ENCODE measurements around the gene GYG2.
"Not testable (repeated sequence)": the region's sequence is repeated elsewhere in the genome, so short reads cannot be mapped to it uniquely, and the experiment has no call there.

Gene GYG2

DNA sequence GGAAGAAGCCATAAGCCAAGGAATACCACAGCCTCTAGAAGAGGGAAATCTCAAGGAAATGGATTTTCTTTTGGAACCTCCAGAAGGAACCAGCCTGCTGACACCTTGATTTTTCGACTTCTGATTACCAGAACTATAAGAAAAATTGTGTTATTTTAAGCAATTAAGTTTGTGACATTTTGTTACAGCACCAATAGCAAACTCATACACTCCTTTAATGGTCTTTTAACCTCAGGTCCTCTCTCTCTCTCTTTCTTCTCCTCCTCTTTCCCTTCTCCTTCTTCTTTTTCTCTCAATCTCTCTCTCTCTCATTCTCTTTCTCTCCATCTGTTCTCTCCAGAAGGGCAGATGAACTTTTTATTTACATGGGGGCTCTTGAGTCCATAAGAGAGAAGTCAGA, 74.1 kb downstream of the GYG2 start:
- no peak overlapping the region for H3K4me3 ChIP-seq (ENCODE audit: low read length)
- TF ChIP-seq ZNF274 (IDR thresholded peaks at IDR 0.05; ENCODE audit: low read depth, low read length), result no peak

DNA sequence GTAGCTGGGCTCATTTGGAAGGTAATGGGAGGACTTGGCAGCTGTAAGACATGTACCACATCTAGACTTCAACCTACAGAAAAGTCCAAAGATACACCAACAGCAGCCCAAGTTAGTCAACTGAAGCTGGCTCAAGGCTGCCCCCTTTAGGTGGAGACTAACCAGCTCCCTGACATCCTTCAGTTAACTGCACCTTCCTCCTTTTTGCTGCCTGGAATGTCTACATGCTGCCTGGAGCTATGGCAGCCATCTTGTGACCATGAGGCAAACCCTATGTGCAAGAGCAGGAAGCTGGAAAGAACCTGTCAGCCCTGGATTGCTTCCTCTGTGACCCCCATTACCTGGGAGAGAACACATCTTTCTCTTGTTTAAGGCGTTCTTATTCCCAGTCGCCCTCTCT, 74.6 kb downstream of the GYG2 start:
- no peak for TF ChIP-seq ZNF274 (IDR thresholded peaks at IDR 0.05; ENCODE audit: low read depth, low read length)
- no peak overlapping the region for H3K4me3 ChIP-seq (ENCODE audit: low read length)

DNA sequence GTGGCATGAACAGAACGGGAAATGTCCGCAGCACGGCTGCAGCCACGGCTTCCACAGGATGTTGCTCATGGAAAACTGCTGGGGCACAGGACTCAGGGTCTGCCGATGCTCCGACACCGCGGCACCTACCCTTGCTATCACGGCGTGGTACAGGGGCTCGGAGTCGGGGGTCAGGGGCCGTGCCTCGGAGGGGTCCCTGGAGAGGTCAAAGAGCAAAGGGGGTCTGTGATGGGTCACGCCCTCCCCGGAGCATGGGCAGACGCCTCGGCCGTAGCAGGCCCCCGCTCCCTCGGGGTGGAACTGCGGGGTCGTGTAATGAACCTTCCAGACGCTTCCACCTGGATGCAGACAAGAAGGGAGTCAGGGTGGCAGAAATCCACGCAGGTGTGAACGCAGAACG, 78.6 kb downstream of the GYG2 start:
- no peak overlapping the region for H3K4me3 ChIP-seq (ENCODE audit: low read length)
- no peak for TF ChIP-seq ZNF274 (IDR thresholded peaks at IDR 0.05; ENCODE audit: low read depth, low read length)

DNA sequence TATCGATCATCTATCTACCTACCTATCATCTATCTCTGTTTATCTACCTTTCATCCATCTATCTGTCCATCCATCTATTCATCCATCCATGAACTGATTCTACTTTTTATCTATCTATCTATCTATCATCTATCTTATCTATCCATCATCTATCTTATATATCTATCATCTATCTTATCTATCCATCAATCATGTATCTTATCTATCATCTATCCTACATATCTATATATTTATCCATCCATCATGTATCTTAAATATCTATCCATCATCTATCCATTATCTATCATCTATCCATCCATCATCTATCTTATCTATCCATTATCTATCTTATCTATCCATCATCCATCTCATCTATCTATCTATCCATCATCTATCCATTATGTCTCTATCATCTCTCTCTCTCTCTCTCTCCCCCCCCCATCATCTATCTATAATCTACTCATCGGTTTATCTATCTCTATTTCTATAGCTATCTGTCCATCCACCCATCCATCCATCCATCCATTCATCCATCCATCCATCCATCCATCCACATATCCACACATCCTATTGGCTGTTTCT, 79.5 kb downstream of the GYG2 start:
- TF ChIP-seq ZNF274 (IDR thresholded peaks at IDR 0.05; ENCODE audit: low read depth, low read length), result no peak
- no peak overlapping the region for H3K4me3 ChIP-seq (ENCODE audit: low read length)

DNA sequence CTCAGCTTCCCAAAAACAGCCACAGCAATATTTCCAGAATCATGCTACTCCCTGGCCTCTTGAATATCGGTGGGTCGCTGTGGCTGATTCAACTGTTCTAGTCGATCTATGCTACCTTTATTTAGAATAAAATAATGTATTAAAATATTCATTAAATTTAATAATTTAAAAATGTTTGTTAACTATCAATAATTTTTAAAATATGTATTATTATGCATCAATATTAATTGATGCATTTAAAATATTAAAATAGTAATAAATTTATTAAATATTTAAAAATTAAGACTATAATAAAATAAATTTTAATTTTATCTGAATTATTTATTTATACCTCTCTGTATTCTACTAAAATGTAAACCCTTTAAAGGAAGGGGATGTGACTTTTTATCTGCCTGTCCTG, 81.4 kb downstream of the GYG2 start:
- TF ChIP-seq ZNF274 (IDR thresholded peaks at IDR 0.05; ENCODE audit: low read depth, low read length), result no peak
- no peak overlapping the region for H3K4me3 ChIP-seq (ENCODE audit: low read length)

DNA sequence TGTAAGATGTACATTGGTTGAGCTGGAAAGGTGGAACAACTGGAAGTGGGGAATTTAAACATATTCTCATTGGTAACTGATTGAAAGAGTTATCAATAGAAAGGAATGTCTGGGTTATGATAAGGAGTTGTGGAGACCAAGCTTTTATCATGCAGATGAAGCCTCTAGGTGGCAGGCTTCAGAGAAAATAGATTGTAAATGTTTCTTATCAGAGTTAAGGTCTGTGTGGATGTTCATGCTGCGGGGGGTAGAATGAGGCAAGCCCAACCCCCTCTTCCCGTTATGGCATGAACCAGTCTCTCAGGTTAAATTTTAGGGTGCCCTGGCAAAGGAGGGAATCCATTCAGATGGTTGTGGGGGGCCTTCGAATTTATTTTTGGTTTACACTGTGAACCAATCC, 84.4 kb downstream of the GYG2 start:
- TF ChIP-seq ZNF274 (IDR thresholded peaks at IDR 0.05; ENCODE audit: low read depth, low read length), result no peak
- no peak overlapping the region for H3K4me3 ChIP-seq (ENCODE audit: low read length)

DNA sequence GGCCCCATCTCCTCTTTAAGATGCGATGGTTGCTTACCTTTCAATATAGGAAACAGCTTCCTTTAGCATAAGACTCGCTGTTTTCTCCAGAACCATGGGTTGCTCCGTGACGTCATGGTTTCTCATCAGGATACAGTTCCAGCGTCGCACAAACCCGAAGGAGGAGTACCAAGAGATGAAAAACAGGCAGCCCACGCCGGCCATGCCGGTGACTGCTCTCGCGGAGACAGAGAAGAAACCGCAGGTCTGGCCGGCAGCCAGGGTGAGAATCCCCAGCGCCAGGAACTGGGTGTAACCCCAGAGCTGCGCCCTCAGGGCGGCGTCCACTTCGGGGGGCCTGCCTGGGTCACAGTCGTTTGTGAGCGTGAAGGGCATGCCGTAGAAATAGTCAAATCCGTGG, 89.0 kb downstream of the GYG2 start:
- H3K4me3 ChIP-seq (ENCODE audit: low read length), result no peak overlapping the region

DNA sequence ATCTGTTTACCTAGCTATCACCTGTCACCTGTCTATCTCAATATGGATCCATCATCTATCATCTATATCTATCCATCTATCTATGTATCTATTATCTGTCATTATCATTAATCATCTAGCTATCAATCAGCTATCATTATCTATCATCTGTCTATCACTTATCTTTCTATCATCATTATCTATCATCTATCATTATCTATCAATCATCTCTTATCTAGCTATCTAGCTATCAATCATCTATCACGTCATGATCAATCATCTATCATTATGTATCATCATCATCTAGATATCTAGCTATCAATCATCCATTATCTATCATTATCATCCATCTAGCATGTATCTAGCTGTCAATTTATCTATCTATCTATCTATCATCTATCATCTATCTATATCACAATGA, 92.5 kb downstream of the GYG2 start:
- H3K4me3 ChIP-seq (ENCODE audit: low read length), result no peak overlapping the region
- no peak for TF ChIP-seq ZNF274 (IDR thresholded peaks at IDR 0.05; ENCODE audit: low read depth, low read length)

More for the DNA sequence above, 89.0 kb downstream of the GYG2 start:
- no peak for TF ChIP-seq ZNF274 (IDR thresholded peaks at IDR 0.05; ENCODE audit: low read depth, low read length)

DNA sequence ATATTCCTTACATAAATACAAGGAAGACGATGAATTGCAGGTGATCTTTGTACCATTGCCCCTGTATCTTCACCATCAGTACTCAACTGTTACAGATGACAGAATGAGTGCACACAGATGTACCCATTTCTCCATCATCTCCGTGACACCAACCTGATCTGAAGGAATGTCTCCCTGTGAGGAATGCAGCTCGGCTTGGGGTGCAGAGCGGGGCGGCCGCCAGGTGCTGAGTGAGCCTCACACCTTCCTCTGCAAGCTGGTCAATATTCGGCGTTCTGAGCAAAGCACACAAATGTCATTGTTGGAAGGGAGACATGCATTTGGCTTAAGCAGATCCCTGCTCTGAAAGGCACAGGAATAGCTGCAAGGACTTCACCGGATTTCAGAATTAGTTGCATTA, 93.0 kb downstream of the GYG2 start:
- TF ChIP-seq ZNF274 (IDR thresholded peaks at IDR 0.05; ENCODE audit: low read depth, low read length), result no peak

DNA sequence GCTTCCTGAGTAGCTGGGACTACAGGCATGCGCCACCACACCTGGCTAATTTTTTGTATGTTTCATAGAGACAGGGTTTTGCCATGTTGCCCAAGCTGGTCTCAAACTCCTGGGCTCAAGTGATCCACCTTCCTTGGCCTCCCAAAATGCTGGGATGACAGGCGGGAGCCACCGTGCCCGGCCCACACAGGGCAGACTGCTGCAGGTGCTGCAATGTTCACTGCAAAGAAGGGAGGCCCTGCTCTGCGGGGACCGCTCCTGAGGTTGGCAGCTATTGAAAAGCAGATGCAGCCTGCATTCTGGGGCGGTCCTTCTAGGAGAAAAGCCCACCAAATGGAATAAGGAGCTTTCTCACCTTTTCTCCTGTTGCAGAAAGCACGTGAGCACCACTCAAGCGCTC, 95.4 kb downstream of the GYG2 start:
- no peak overlapping the region for H3K4me3 ChIP-seq (ENCODE audit: low read length)
- no peak for TF ChIP-seq ZNF274 (IDR thresholded peaks at IDR 0.05; ENCODE audit: low read depth, low read length)

More for the DNA sequence above, 93.0 kb downstream of the GYG2 start:
- no peak overlapping the region for H3K4me3 ChIP-seq (ENCODE audit: low read length)

DNA sequence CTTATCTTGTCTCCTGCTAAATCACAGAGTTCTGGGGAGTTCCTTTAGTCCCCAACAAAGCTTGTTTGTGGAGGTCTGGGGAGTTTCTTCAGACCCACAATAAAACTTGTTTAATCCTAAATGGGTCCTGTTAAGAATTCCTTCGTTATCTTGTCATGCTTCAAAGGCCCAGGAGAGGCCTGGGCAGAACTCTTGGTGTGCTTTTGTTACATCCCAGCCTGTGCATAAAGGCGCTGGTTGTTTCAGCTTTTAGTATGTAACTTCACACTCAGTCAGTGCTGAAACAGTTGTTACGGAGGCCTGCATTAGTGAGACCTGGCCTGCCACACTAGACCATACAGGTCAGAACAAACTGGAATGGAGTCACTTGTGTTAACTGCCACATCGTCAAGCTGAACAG, 97.5 kb downstream of the GYG2 start:
- H3K4me3 ChIP-seq (ENCODE audit: low read length), result not testable (repeated sequence)

DNA sequence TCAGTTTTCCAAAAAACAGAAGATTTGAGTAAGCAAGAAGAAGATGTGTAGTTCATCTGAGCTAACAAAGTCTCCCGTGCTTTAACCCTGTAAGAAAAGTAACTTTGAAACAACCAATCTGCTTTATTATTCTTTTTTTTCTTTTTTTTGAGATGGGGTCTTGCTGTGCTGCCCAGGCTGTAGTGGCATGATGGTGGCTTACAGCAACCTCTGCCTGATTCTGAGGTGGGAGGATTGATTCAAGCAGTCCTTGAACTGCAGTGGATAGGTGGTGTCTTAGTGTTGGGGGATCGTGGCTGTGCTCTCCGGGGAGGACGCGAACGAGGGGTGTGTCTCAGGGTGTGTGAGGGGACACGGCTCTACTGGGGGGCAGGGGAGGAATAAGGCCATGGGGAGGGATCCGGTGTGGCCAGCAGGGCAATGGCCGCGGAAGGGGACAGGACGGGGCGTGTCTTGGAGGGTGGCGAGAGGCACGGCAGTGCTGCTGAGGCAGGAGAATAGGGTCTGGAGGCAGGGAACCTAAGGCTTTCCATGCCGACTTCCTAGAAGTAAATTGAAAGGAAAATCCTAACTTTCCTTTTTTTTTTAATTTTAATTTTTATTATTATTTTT, 98.0 kb downstream of the GYG2 start:
- TF ChIP-seq ZNF274 (IDR thresholded peaks at IDR 0.05; ENCODE audit: low read depth, low read length), result no peak
- H3K4me3 ChIP-seq (ENCODE audit: low read length), result no peak overlapping the region

DNA sequence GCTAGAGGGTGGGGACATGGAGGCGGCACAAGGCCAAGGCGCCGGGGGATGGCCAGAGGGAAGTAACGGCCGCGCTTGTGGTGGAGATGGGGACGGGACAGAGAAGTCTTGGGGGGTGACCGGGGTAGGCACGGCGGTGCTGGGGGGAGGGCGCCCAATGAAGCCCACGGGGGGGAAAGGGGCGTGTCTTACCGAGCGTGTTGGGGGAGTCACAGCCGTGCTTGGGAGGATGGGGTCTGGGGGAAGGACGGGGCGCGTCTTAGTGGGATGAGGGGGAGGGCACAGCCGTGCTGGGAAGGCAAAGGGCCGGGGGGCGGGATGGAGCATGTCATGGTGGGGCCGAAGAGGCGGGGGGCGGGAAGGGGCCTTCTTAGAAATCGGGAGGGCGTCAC, 99.5 kb downstream of the GYG2 start:
- no peak overlapping the region; the same call in 1 of the 2 replicates for H3K4me3 ChIP-seq (ENCODE audit: low read length)

DNA sequence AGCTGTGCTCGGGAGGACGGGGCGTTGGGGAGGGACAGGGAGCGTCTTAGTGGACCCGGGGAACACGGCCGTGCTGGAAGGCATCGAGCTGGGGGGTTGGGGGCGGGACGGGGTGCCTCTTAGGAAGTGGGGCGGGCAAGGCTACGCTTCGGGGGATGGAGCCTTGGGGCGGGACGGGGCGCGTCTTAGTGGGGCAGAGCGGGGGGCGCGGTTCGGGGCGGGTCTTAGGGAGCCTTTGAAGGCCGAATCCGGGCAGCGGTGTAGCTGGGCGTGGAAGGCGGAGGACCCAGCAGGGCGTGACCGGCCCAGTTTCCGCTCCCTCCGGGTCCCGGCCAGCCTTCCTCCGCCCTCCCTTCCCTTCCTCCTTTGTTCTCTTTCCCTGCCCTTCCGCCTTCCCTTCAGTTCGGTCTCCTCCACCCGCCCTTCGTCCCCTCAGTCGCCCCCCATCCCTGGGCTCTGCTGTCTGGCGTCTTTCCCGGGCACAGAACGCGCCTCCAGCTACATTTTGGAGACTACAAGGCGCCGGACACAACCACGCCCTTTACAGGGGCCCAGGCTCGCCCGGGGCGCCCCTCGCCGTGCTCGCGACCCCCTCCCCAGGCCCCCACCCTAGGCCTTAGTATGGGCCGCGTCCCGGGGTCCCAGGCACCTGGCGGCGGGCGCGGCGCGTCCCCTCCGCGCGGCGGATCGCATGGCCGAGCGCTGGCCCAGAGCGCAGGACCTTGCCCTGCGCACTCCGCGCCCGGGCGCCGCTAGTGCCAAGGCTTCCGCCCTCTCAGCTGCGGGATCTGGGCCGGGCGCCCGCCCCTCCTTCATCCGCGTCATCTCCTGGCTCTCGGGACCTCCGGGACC, 100.1 kb downstream of the GYG2 start, which contains the start of gene ARSD:
Gene ARSD (minus strand): TSS at position 757 of the 852 bp plus-strand sequence. CDS start 64 bp downstream, at position 693.
- TF ChIP-seq ZNF274 (IDR thresholded peaks at IDR 0.05; ENCODE audit: low read depth, low read length), result no peak
- peak within 1 kb of the TSS; percentile 60; the same call in 1 of the 2 replicates for H3K4me3 ChIP-seq (ENCODE audit: low read length)

More for the DNA sequence above, 99.5 kb downstream of the GYG2 start:
- no peak for TF ChIP-seq ZNF274 (IDR thresholded peaks at IDR 0.05; ENCODE audit: low read depth, low read length)

DNA sequence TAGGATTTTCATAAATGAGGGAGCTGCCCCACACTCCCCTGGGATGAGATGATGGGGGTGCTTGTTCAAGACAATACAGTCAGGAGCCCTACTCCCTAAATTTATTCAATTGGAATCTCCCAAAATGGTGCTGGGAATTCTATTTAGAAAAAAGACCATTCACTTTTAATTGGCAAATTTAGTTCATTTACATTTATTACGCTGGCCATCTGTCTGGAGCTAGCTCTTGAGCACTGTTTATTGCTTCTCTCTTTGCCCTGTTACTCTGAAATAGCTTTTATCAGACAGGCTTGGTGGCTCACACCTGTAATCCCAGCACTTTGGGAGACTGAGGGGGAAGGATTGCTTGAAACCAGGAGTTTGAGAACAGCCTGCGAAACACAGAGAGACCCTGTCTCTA, 102.4 kb downstream of the GYG2 start:
- H3K4me3 ChIP-seq (ENCODE audit: low read length), result no peak overlapping the region
- no peak for TF ChIP-seq ZNF274 (IDR thresholded peaks at IDR 0.05; ENCODE audit: low read depth, low read length)

Measured in GM08714 (cell line).